AG09309 (cell line): ENCODE data around the gene RCSD1.

Experiments
- DNase-seq: peaks from one replicate; pipeline ENCODE4 v3.0.0-alpha.2; 2010; ENCODE audit warnings: low read depth
- H3K4me3 ChIP-seq: 2 replicates; pipeline ENCODE4 v1.5.1; 2011; ENCODE audit warnings: mild to moderate bottlenecking, low read depth, low read length, moderate library complexity; ENCODE audit not compliant: control insufficient read depth
- CTCF ChIP-seq: IDR thresholded peaks from 2 replicates; pipeline ENCODE4 v1.5.1; 2011; ENCODE audit warnings: mild to moderate bottlenecking, low read depth, low read length, inconsistent platforms; ENCODE audit not compliant: insufficient read depth, control insufficient read depth; ENCODE audit errors: missing control alignments

RCSD1 gene

GRCh38 chr1:167666416-167666815, 36.4 kb downstream of the RCSD1 start:
- no peak overlapping the region for H3K4me3 ChIP-seq
- no peak for TF ChIP-seq CTCF
- peak; percentile 53 for DNase-seq

GRCh38 chr1:167667536-167667935, 37.5 kb downstream of the RCSD1 start:
- no peak for TF ChIP-seq CTCF
- H3K4me3 ChIP-seq: no peak overlapping the region
- no peak for DNase-seq

- DNase-seq: no peak
- no peak overlapping the region for H3K4me3 ChIP-seq
- no peak for TF ChIP-seq CTCF
Measured at GRCh38 chr1:167668108-167668507, 38.1 kb downstream of the RCSD1 start.

GRCh38 chr1:167669209-167670124, 39.4 kb downstream of the RCSD1 start:
- DNase-seq: no peak
- H3K4me3 ChIP-seq: no peak overlapping the region
- no peak for TF ChIP-seq CTCF

- TF ChIP-seq CTCF: no peak
- DNase-seq: no peak
- no peak overlapping the region for H3K4me3 ChIP-seq
Measured at GRCh38 chr1:167670563-167670962, 40.5 kb downstream of the RCSD1 start.

- DNase-seq: no peak
- no peak overlapping the region for H3K4me3 ChIP-seq
- no peak for TF ChIP-seq CTCF
Measured at GRCh38 chr1:167671727-167672511, 41.9 kb downstream of the RCSD1 start.
